Sigmoid colon (tissue), 7 donors: ENCODE data around the gene TMEM26. TPM values are rescaled to one million over a fixed set of nuclear protein-coding genes. Genes with fewer than 3 reads are reported as not detected.

ENCODE experiments used
- DNase-seq: peaks from one replicate; pipeline ENCODE4 v3.0.0-alpha.2; 2019
- H3K27ac ChIP-seq, 4 donors: fragments of 200-600 bp; sonication (generic); one replicate each; pipeline ENCODE4 v1.5.1; 2016 to 2019; ENCODE audit warnings: mild to moderate bottlenecking in 1 of 4
- H3K27me3 ChIP-seq, 3 donors: fragments of 200-600 bp; sonication (generic); one replicate each; pipeline ENCODE4 v1.5.1; 2019; ENCODE audit warnings: mild to moderate bottlenecking in 1 of 3
- H3K36me3 ChIP-seq, 4 donors: fragments of 200-600 bp; sonication (generic); one replicate each; pipeline ENCODE4 v1.5.1; 2016 to 2019
- H3K4me1 ChIP-seq, 4 donors: fragments of 200-600 bp; sonication (generic); one replicate each; pipeline ENCODE4 v1.5.1; 2017 to 2019
- H3K4me3 ChIP-seq, 4 donors: fragments of 200-600 bp; sonication (generic); one replicate each; pipeline ENCODE4 v1.5.1; 2017 to 2019; ENCODE audit warnings: mild to moderate bottlenecking in 2 of 4, moderate library complexity in 1 of 4
- H3K9me3 ChIP-seq, 4 donors: fragments of 200-600 bp in 3 of 4; sonication (generic) in 3 of 4; one replicate each; pipeline versions ENCODE4 v1.5.1 to v1.6.1; 2013 to 2019
- EP300 ChIP-seq, 4 donors: sonication (generic); formaldehyde crosslinking; IDR thresholded peaks; one replicate each; pipeline ENCODE4 v1.6.1; 2017; ENCODE audit warnings: antibody characterized with exemption in 4 of 4
- POLR2A ChIP-seq, 2 donors: fragments of 450-650 bp; IDR thresholded peaks; one replicate each; pipeline ENCODE4 v1.6.1; 2016; ENCODE audit warnings: antibody characterized with exemption in 2 of 2, mild to moderate bottlenecking in 2 of 2, moderate library complexity in 2 of 2
- POLR2AphosphoS5 ChIP-seq, 4 donors: sonication (generic); formaldehyde crosslinking; IDR thresholded peaks; one replicate each; pipeline ENCODE4 v1.6.1; 2017; ENCODE audit warnings: antibody characterized with exemption in 4 of 4
- WGBS, 2 donors: extraction: QIAGEN DNeasy Blood & Tissue Kit; methylation state at CpG; one replicate each; pipeline ENCODE4 v1.1.7; 2013; 5-methylcytosine and 5-hydroxymethylcytosine counted together
- intact Hi-C: fragments of 100-400 bp; cut with DNase I; formaldehyde crosslinking; loops from one replicate; pipeline ENCODE4 v1.15.1; 2023
- polyA plus RNA-seq, 3 donors: library from polyadenylated mRNA; stranded (reverse); fragments of 200-250 nt; gene quantifications; one replicate each; pipeline ENCODE4 v1.2.3, GENCODE V29; 2013
- total RNA-seq, 4 donors: library from RNA; depleted of rRNA; stranded (reverse); fragments of >200 nt; gene quantifications; one replicate each; pipeline ENCODE4 v1.1.0, GENCODE V29; 2016
- TF ChIP-seq, protein P1 (sequence below), 4 experiments: fragments of 450-650 bp in 3 of 4; fragments of 200-600 bp in 1 of 4; IDR thresholded peaks; one replicate each; pipeline ENCODE4 v1.5.1; 2016 to 2019; ENCODE audit warnings: antibody characterized with exemption in 4 of 4, mild to moderate bottlenecking in 3 of 4, moderate library complexity in 2 of 4
- donor health status: healthy with polysubstance abuse.
- donor health status: Bipolar disorder and iron deficiency.
- donor health status: healthy.

Gene TMEM26
- total and polyA plus RNA-seq, 7 donors: under 0.01 to 2.3 (median 0.36) TPM

DNA sequence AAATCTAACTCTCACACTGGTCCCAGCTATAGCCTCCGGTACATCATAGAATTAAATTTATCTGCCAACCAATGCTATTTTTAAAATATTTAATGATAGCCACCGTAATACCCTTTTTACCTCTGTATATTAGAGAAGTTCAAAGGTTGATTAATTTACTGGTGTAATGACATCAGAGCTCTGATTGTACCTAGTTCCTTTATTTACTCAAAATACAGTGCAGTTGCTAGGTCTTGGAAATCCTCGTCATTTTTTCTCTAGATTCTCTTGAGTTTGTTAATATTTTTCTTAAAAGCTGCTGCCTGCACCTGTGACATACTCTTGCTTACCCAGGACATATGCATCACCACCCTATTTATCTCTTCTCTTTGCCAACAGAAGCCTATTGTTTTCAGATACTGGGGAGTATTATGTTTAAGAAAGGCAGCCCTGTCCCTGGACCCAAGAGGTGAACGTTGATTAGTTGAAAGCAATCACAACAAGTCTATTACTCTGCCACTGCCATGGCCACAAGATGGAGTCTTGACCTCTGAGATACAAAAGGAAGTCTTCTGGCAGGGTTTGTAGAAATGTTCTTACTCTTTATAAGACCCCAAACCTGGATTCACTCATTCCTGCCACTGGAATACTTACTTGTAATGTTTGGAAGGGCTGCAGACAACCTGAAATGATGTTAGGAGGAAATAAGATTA, 25.6 kb upstream of the TMEM26 start:
- H3K4me1 ChIP-seq: no peaks in the 10 kb centered on the region
- no peak overlapping the region for H3K4me3 ChIP-seq
- no peak for DNase-seq
- intact Hi-C loops: no loop called here
- H3K36me3 ChIP-seq: no peaks in the 10 kb centered on the region
- H3K27ac ChIP-seq: no peak overlapping the region
- TF ChIP-seq POLR2A (IDR thresholded peaks at IDR 0.05) (no peak), EP300 (IDR thresholded peaks at IDR 0.05) (no peak), POLR2AphosphoS5 (IDR thresholded peaks at IDR 0.05) (no peak)
- H3K27me3 ChIP-seq: no peaks in the 10 kb centered on the region
- WGBS, 2 donors: 42 to 77% methylated on average over 4 of the region's 4 CpGs
- H3K9me3 ChIP-seq: no peaks in the 10 kb centered on the region

DNA sequence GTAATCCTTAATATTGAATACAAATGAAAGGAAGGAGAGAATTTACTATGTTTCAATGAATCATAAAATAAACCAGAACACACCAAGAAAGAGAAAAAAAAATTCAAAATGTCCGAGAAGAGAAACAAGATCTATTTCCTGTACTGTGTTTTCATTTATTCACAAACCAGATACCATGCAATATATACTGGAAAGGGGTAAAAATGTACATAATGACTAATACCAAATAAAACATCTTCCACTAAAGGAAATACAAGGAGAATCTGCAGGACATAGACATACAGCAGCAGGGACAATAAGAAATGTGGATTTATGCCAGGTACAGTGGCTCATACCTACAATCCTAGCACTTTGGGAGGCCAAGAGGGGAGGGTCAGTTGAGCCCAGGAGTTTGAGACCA, 24.3 kb upstream of the TMEM26 start:
- Histone ChIP-seq H3K9me3 (no peaks in the 10 kb centered on the region), H3K27ac (no peak overlapping the region), H3K4me3 (no peak overlapping the region), H3K4me1 (no peaks in the 10 kb centered on the region), H3K36me3 (no peaks in the 10 kb centered on the region), H3K27me3 (no peaks in the 10 kb centered on the region)
- DNase-seq: no peak
- intact Hi-C loops: no loop called here
- TF ChIP-seq POLR2A (IDR thresholded peaks at IDR 0.05): no peak
- TF ChIP-seq EP300 (IDR thresholded peaks at IDR 0.05): no peak
- no peak for TF ChIP-seq POLR2AphosphoS5 (IDR thresholded peaks at IDR 0.05)
- TF ChIP-seq, protein P1, sequence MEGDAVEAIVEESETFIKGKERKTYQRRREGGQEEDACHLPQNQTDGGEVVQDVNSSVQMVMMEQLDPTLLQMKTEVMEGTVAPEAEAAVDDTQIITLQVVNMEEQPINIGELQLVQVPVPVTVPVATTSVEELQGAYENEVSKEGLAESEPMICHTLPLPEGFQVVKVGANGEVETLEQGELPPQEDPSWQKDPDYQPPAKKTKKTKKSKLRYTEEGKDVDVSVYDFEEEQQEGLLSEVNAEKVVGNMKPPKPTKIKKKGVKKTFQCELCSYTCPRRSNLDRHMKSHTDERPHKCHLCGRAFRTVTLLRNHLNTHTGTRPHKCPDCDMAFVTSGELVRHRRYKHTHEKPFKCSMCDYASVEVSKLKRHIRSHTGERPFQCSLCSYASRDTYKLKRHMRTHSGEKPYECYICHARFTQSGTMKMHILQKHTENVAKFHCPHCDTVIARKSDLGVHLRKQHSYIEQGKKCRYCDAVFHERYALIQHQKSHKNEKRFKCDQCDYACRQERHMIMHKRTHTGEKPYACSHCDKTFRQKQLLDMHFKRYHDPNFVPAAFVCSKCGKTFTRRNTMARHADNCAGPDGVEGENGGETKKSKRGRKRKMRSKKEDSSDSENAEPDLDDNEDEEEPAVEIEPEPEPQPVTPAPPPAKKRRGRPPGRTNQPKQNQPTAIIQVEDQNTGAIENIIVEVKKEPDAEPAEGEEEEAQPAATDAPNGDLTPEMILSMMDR (IDR thresholded peaks at IDR 0.05): no peak
- 63 to 75% methylated on average over 1 of the region's 1 CpG for WGBS, 2 donors

DNA sequence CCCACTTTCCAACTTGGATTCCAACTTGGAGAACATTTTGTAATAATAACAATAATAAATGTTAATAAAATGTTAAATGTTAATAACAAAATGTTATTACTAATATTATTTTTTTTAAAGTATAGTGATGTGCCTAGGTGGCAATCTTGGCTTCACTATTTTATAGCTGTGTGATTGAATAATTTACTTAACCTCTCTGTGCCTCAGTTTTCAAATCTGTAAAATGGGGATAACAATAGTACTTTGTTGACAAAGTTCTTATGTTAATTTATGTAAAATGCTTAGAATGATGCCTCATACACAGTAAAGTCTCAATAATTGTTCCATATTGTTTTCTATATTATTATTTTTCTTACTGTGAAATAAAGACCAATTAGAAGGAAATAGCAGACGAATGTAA, 23.3 kb upstream of the TMEM26 start:
- DNase-seq: no peak
- TF ChIP-seq, protein P1 (IDR thresholded peaks at IDR 0.05): no peak
- TF ChIP-seq POLR2AphosphoS5 (IDR thresholded peaks at IDR 0.05) (no peak), EP300 (IDR thresholded peaks at IDR 0.05) (no peak), POLR2A (IDR thresholded peaks at IDR 0.05) (no peak)
- Histone ChIP-seq H3K27me3 (no peaks in the 10 kb centered on the region), H3K4me3 (no peak overlapping the region), H3K36me3 (no peaks in the 10 kb centered on the region), H3K9me3 (no peaks in the 10 kb centered on the region), H3K4me1 (no peaks in the 10 kb centered on the region), H3K27ac (no peak overlapping the region)
- 88 to 93% methylated on average over 1 of the region's 1 CpG for WGBS, 2 donors
- intact Hi-C loops: no loop called here

DNA sequence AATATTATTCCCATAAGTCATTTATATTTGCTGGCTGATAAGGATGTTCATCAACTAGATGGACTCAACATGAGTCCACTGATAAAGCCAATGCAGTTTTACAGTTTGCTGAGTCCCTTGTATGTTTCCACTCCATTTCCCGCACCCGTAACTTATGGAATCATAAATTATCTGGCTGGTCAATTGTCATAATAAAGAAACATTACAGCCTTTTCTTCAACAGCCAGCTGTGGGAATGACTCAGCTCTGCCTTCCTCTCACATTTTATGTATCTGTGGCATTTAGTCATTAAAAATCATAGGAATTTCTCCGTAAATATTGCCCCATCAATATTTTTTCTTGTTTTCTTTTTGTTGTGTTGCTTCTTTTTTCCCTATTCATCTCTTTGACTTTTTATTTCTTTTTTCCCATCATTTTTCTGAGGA, 22.3 kb upstream of the TMEM26 start:
- no peaks in the 10 kb centered on the region for H3K36me3 ChIP-seq
- H3K27me3 ChIP-seq: no peaks in the 10 kb centered on the region
- TF ChIP-seq, protein P1 (IDR thresholded peaks at IDR 0.05): no peak
- TF ChIP-seq POLR2AphosphoS5 (IDR thresholded peaks at IDR 0.05) (no peak), POLR2A (IDR thresholded peaks at IDR 0.05) (no peak), EP300 (IDR thresholded peaks at IDR 0.05) (no peak)
- no peak for DNase-seq
- no peaks in the 10 kb centered on the region for H3K4me1 ChIP-seq
- H3K9me3 ChIP-seq: no peaks in the 10 kb centered on the region
- no peak overlapping the region for H3K4me3 ChIP-seq
- intact Hi-C loops: no loop called here
- 70 to 76% methylated on average over 3 of the region's 3 CpGs for WGBS, 2 donors
- no peak overlapping the region for H3K27ac ChIP-seq

DNA sequence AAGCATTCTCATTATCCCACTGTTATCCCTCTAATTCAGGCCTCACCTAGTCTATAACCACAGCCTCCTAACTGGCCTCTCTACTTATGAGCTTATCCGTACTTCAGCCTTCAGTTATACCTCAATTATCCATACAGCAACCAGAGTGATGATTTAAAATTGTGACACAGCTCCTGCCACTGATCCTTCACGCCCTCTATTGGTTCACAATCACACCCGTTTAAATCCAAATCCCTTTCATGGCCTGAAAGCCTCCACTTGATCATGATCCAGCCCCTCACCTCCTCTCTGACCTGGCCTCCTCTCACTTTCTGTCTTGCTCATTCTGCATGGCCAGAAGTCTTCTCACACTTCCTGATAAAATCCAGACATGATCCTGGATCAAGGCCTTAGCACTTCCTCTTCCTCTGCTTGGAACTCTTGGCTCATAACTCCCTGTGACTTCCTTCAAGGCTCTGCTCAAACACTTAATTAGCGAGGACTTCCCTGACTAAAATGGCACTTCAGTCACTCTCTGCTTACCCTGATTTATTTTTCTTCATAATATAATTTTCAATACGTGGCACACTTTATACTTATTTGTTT, 19.0 kb upstream of the TMEM26 start:
- Histone ChIP-seq H3K36me3 (no peaks in the 10 kb centered on the region), H3K27me3 (no peaks in the 10 kb centered on the region), H3K4me1 (no peaks in the 10 kb centered on the region), H3K4me3 (no peak overlapping the region), H3K9me3 (no peaks in the 10 kb centered on the region), H3K27ac (no peak overlapping the region)
- 73 to 78% methylated on average over 5 of the region's 5 CpGs for WGBS, 2 donors
- TF ChIP-seq, protein P1 (IDR thresholded peaks at IDR 0.05): no peak
- TF ChIP-seq POLR2AphosphoS5 (IDR thresholded peaks at IDR 0.05): no peak
- no peak for TF ChIP-seq POLR2A (IDR thresholded peaks at IDR 0.05)
- no peak for TF ChIP-seq EP300 (IDR thresholded peaks at IDR 0.05)
- no peak for DNase-seq
- intact Hi-C loops: no loop called here
